T-helper 2 cell treated with Interferon-gamma antibody and Interleukin-4, amounts not matched to agents 5 μg/mL and 100 μg/mL, for 36 hours (primary cell): ENCODE data around the gene MRNIP.
"Not testable (repeated sequence)": the region's sequence is repeated elsewhere in the genome, so short reads cannot be mapped to it uniquely, and the experiment has no call there.

Source experiments
- DNase-seq: peaks from one replicate; pipeline ENCODE4 v3.0.0; 2021; ENCODE audit warnings: low spot score
- H3K27ac Mint-ChIP-seq: one replicate; pipeline ENCODE4 v1.8.0; 2021; ENCODE audit warnings: mild to moderate bottlenecking, mixed read lengths
- H3K27me3 Mint-ChIP-seq: one replicate; pipeline ENCODE4 v1.8.0; 2021; ENCODE audit warnings: low read depth, mixed read lengths
- H3K36me3 Mint-ChIP-seq: one replicate; pipeline ENCODE4 v1.8.0; 2021; ENCODE audit warnings: low read depth, mixed read lengths
- H3K4me1 Mint-ChIP-seq: one replicate; pipeline ENCODE4 v1.8.0; 2021; ENCODE audit warnings: low read depth, mixed read lengths
- H3K4me3 Mint-ChIP-seq: one replicate; pipeline ENCODE4 v1.8.0; 2022; ENCODE audit warnings: mild to moderate bottlenecking, moderate library complexity, mixed read lengths
- H3K9me3 Mint-ChIP-seq: one replicate; pipeline ENCODE4 v1.8.0; 2021; ENCODE audit warnings: mixed read lengths

Gene MRNIP

GRCh38 chr5:179860301-179860700, 1.7 kb upstream of the MRNIP start:
- Mint-ChIP-seq H3K27me3 (no peaks in the 10 kb centered on the region), H3K4me1 (peaks cover 7% of the 10 kb centered on the region), H3K9me3 (no peaks in the 10 kb centered on the region), H3K4me3 (peak overlapping the region; percentile 66), H3K36me3 (peaks cover 20% of the 10 kb centered on the region), H3K27ac (no peak overlapping the region)
- no peak for DNase-seq

- peaks cover 7% of the 10 kb centered on the region for H3K4me1 Mint-ChIP-seq
- peak overlapping the region; percentile 97 for H3K4me3 Mint-ChIP-seq
- DNase-seq, result no peak
- peak overlapping the region; percentile 86 for H3K27ac Mint-ChIP-seq
- peaks cover 8% of the 10 kb centered on the region for H3K36me3 Mint-ChIP-seq
- H3K9me3 Mint-ChIP-seq, result no peaks in the 10 kb centered on the region
- no peaks in the 10 kb centered on the region for H3K27me3 Mint-ChIP-seq
Measured at GRCh38 chr5:179858241-179858585, 404 bp downstream of the MRNIP start.

GRCh38 chr5:179854356-179854755, 4.3 kb downstream of the MRNIP start:
- H3K4me1 Mint-ChIP-seq, result peaks cover 5% of the 10 kb centered on the region
- H3K36me3 Mint-ChIP-seq, result peaks cover 7% of the 10 kb centered on the region
- no peaks in the 10 kb centered on the region for H3K27me3 Mint-ChIP-seq
- H3K9me3 Mint-ChIP-seq, result no peaks in the 10 kb centered on the region
- no peak overlapping the region for H3K27ac Mint-ChIP-seq
- H3K4me3 Mint-ChIP-seq, result no peak overlapping the region
- DNase-seq, result no peak

GRCh38 chr5:179852993-179853547, 5.5 kb downstream of the MRNIP start:
- H3K27ac Mint-ChIP-seq, result no peak overlapping the region
- no peak overlapping the region for H3K4me3 Mint-ChIP-seq
- DNase-seq, result no peak
- H3K4me1 Mint-ChIP-seq, result peaks cover 3% of the 10 kb centered on the region
- peaks cover 7% of the 10 kb centered on the region for H3K36me3 Mint-ChIP-seq
- no peaks in the 10 kb centered on the region for H3K9me3 Mint-ChIP-seq
- no peaks in the 10 kb centered on the region for H3K27me3 Mint-ChIP-seq

GRCh38 chr5:179841621-179842020, 17.0 kb downstream of the MRNIP start:
- Mint-ChIP-seq H3K9me3 (peaks cover 5% of the 10 kb centered on the region), H3K4me3 (no peak overlapping the region), H3K4me1 (peaks cover 9% of the 10 kb centered on the region), H3K27ac (no peak overlapping the region), H3K36me3 (peaks cover 30% of the 10 kb centered on the region), H3K27me3 (no peaks in the 10 kb centered on the region)
- no peak for DNase-seq

- DNase-seq, result no peak
- peaks cover 16% of the 10 kb centered on the region for H3K4me1 Mint-ChIP-seq
- no peak overlapping the region for H3K27ac Mint-ChIP-seq
- no peak overlapping the region for H3K4me3 Mint-ChIP-seq
- peaks cover 32% of the 10 kb centered on the region for H3K36me3 Mint-ChIP-seq
- peaks cover 5% of the 10 kb centered on the region for H3K9me3 Mint-ChIP-seq
- H3K27me3 Mint-ChIP-seq, result no peaks in the 10 kb centered on the region
Measured at GRCh38 chr5:179840766-179841165, 17.9 kb downstream of the MRNIP start.

GRCh38 chr5:179840321-179840720, 18.3 kb downstream of the MRNIP start:
- Mint-ChIP-seq H3K9me3 (peaks cover 5% of the 10 kb centered on the region), H3K4me3 (no peak overlapping the region), H3K4me1 (peaks cover 16% of the 10 kb centered on the region), H3K27ac (no peak overlapping the region), H3K27me3 (no peaks in the 10 kb centered on the region), H3K36me3 (peaks cover 36% of the 10 kb centered on the region)
- DNase-seq, result no peak

- Mint-ChIP-seq H3K4me3 (no peak overlapping the region), H3K9me3 (no peaks in the 10 kb centered on the region), H3K27ac (no peak overlapping the region), H3K27me3 (no peaks in the 10 kb centered on the region), H3K36me3 (peaks cover 33% of the 10 kb centered on the region), H3K4me1 (peaks cover 16% of the 10 kb centered on the region)
- no peak for DNase-seq
Measured at GRCh38 chr5:179839328-179840256, 19.0 kb downstream of the MRNIP start.

GRCh38 chr5:179837076-179838011, 21.3 kb downstream of the MRNIP start:
- no peak for DNase-seq
- Mint-ChIP-seq H3K9me3 (no peaks in the 10 kb centered on the region), H3K4me1 (peaks cover 16% of the 10 kb centered on the region), H3K27me3 (no peaks in the 10 kb centered on the region), H3K4me3 (peak overlapping the region; percentile 77), H3K27ac (peak overlapping the region; percentile 96), H3K36me3 (peaks cover 42% of the 10 kb centered on the region)

GRCh38 chr5:179836225-179837019, 22.2 kb downstream of the MRNIP start:
- Mint-ChIP-seq H3K4me1 (peaks cover 16% of the 10 kb centered on the region), H3K36me3 (peaks cover 44% of the 10 kb centered on the region), H3K27me3 (no peaks in the 10 kb centered on the region), H3K9me3 (no peaks in the 10 kb centered on the region), H3K27ac (peak overlapping the region; percentile 96), H3K4me3 (peak overlapping the region; percentile 77)
- DNase-seq, result peak; percentile 53

GRCh38 chr5:179834871-179835270, 23.7 kb downstream of the MRNIP start:
- H3K4me3 Mint-ChIP-seq, H3K27me3 Mint-ChIP-seq, H3K9me3 Mint-ChIP-seq, DNase-seq, H3K27ac Mint-ChIP-seq: not testable (repeated sequence)
- peaks cover 47% of the 10 kb centered on the region for H3K36me3 Mint-ChIP-seq
- peaks cover 16% of the 10 kb centered on the region for H3K4me1 Mint-ChIP-seq

GRCh38 chr5:179834120-179834519, 24.5 kb downstream of the MRNIP start:
- Mint-ChIP-seq H3K4me3 (no peak overlapping the region), H3K4me1 (peaks cover 16% of the 10 kb centered on the region), H3K36me3 (peaks cover 51% of the 10 kb centered on the region), H3K9me3 (no peaks in the 10 kb centered on the region), H3K27ac (no peak overlapping the region), H3K27me3 (no peaks in the 10 kb centered on the region)
- DNase-seq, result no peak

GRCh38 chr5:179833709-179834070, 24.9 kb downstream of the MRNIP start:
- H3K4me3 Mint-ChIP-seq, result no peak overlapping the region
- no peaks in the 10 kb centered on the region for H3K27me3 Mint-ChIP-seq
- peak overlapping the region; percentile 41 for H3K27ac Mint-ChIP-seq
- no peak for DNase-seq
- no peaks in the 10 kb centered on the region for H3K9me3 Mint-ChIP-seq
- H3K4me1 Mint-ChIP-seq, result peaks cover 16% of the 10 kb centered on the region
- H3K36me3 Mint-ChIP-seq, result peaks cover 55% of the 10 kb centered on the region
